ENCODE results near the gene WNT7B.

WNT7B gene

DNA sequence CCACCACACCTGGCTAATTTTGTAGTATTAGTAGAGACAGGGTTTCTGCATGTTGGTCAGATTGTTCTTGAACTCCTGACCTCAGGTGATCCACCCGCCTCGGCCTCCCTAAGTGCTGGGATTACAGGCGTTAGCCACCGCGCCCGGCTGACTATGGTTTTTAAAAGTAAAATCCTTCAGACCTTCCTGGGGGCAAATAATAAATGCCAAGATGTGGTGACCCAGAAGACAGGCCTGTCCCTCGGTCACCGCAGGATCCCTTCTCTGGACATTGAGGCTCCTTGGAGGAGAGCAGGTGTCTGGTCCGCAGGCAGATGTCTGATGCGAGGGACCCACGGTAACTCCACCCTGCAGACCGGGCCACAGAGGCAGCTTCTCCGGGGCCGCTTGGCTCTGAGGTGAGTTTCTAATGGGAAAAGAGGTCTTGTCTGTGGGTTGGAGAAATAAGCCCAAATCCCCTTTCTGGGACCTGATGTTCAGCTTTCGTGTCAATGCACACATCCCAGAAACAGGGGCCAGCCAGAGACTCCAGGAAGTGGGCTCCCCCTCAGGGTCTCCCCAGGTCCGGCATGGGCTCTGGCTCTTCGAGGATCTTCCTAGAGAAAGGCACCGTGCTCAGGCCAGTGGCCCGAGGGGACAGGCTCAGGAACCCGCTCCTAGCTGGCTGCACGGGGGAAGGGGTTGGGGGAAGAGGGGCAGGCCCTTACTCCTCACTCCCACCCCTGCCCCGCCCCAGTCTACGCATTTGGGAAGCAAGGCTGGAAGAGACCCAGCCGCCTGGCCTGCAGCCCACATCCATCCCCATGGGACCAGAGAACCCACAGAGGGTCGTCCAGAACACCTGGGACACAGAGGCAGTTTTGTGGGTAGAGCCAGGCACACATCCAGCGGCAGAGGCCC, 100.6 kb downstream of the WNT7B start:
- DNase-seq (ENCODE audit: low read depth, low spot score) = no peak

GRCh38 chr22:45872659-45873263, 104.2 kb downstream of the WNT7B start:
- no peak for DNase-seq (ENCODE audit: low read depth, low spot score)

- DNase-seq (ENCODE audit: low read depth, low spot score) = no peak
Observed at GRCh38 chr22:45871721-45872120, 105.2 kb downstream of the WNT7B start.

All from astrocyte of the hippocampus (primary cell).